ENCODE results near the gene SLC16A2.
A peak's percentile ranks its signal among the peaks of the same experiment; 100 is the strongest.

SLC16A2 gene

DNA sequence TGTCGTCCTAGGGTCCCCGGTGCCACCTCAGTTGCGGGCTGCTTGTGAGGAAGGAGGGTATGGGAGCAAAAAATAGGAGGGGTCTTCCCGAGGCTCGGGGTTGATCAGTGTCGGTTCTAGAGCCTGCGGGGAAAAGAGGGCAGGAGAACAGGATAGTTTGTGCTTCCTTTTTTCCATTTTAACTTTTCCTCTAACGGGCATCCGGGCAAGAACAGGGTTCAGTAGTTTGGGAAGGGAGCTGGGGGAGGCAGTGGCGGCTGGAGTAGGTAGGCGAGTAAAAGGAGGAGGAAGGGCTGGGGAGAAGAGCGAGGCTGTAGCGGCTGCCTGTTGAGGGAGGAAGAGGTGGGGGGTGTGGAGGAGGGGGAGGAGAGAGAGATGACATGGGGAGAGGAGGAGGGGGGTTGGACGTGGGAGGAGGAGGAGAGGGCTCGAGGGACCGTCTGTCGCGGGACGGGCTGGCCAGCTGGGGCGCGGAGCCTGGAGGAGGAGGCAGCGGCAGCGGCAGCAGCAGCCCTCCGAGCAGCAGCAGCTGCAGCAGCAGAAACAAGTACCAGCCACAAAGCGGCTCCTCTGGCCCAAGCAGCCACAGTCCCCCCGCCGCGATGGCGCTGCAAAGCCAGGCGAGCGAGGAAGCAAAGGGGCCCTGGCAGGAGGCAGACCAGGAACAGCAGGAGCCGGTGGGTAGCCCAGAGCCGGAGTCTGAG lies at the start of gene SLC16A2:
TSS of gene SLC16A2 (plus strand) at position 458 of the 704 bp plus-strand sequence. CDS start at position 603, 145 bp downstream.
- DNase-seq, result peak; percentile 31

DNA sequence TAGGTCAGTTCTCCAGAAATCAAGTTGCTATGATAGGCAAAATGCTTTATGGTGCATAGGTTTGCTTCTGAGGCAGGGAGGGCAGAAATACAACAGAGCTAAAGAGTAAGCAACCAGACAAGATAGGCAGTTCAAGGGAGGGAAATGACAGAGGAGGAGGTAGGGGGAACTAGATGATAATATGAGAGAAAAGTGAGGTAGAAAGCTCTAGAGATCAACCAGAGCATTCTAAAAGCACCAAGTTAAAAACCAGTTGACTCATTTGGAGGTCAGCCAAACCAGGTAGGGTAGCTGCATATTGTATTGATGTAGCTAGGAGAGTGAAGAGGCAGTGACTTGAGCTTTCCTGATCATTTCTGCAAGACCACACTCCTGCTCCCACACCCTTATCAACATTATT lies 49.0 kb upstream of the SLC16A2 start:
- no peak for DNase-seq

DNA sequence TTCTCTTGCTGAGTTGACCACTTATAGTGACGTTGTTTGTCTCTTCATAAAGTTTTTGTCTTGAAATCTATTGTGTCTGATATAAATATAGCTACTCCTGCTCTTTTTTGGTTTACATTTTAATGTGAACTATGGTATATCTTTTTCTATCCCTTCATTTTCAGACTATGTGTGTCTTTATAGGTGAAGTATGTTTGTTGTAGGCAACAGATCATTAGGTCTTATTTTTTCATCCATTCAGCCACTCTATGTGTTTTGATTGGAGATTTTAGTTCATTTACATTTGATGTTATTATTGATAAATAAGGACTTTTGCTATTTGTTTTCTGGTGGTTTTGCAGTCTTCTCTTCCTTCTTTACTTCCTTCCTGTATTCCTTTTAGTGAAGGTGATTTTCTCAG lies 44.0 kb upstream of the SLC16A2 start:
- DNase-seq, result no peak

DNA sequence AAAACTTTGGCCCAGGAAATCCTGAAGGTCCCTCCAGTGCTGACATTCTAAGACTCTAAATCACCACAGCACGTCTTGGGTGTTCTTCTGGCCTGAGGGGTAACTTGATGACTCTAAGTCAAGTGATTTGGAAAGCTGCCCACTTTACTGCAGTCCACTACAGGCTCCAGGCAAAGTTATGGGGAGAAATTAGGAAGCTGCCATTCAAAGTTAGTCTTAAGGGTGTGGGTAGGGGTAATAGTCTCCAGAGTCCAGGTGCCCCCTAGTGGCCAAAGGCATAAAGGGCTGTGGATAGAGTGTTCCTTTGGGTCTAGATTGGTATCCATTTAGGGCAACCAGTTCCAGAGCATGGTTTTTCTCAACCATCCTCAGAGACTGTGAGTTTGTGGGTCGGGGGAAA lies 38.7 kb upstream of the SLC16A2 start:
- peak; percentile 47 for DNase-seq

DNA sequence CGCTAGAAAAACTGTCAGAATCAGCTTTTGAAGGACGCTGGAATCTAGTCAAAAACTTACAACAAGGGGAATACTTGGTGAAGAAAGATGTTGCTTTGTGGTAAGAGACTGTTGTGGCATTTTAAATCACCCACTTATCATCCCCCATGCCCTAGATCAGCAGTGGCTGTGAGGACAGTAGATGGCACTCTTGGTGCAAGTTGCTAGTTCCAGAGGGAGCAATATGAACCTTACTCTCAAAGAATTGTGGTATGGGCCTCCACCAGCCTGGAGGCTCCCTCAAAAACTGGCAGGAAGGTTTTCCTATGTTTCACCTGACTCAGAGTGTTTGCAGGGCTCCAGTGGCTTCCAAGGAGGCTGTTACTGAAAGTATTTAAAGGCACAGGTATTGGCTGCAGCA lies 37.7 kb upstream of the SLC16A2 start:
- no peak for DNase-seq

DNA sequence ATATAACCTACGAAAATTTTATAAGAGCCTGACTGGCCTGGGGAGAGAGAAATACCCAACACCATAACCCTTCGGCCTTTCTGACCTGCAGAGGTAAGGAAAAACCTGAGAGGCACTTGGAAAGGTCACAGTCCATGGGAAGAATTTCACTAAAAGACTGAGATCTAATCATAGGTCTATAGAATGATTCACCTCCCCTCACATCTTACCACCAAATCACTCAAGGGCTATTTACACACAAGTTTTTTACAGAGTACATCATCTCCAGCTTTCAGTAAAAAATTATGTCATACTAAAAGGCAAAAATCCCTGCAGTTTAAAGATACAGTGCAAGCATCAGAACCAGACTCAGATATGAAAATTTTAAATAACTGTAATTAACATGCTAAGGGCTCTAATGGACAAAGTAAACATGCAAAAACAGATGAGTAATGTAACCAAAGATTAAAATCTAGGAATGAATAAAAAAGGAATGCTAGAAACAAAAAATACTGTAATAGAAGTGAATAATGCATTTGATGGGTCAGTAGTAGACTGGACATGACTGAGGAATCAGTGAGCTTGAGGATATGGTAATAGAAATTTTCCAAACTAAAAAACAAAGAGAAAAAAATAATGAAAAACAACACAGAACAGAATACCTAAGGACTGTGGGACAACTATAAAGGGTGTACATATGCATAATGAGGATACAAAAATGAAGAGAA lies 32.1 kb upstream of the SLC16A2 start:
- DNase-seq, result no peak

DNA sequence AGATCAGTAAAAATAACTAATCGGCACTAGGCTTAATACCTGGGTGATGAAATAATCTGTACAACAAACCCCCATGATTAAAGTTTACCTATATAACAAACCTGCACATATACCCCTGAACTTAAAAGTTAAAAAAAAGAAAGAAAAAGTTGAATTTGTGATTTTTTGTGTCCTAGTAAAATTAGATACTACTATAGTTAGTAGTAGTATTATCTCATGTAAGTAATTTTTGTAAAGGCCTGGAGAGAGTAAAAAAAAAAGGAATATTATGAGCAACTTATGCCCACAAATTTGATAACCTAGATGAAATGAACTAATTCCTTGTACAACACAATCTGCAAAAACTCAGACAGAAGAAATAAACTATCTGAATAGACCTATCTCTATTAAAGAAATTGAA lies 25.7 kb upstream of the SLC16A2 start:
- DNase-seq, result no peak

DNA sequence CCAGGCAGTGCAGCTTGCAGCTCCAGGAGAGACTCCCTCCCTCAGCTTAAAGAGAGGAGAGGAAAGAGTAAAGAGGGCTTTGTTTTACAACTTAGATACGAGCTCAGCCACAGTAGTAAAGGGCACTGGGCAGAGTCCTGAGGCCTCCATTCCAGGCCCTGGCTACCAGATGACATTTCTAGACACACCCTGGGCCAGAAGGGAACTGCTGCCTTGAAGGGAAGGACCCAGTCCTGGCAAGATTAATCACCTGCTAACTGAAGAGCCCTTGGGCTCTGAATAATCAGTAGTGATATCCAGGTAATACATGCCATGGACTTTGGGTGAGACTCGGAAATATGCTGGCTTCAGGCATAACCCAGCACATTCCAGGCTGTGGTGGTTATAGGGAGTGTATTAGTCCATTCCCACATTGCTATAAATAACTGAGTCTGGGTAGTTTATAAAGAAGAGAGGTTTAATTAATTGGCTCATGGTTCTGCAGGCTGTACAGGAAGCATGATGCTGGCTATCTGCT lies 15.3 kb upstream of the SLC16A2 start:
- DNase-seq, result no peak

DNA sequence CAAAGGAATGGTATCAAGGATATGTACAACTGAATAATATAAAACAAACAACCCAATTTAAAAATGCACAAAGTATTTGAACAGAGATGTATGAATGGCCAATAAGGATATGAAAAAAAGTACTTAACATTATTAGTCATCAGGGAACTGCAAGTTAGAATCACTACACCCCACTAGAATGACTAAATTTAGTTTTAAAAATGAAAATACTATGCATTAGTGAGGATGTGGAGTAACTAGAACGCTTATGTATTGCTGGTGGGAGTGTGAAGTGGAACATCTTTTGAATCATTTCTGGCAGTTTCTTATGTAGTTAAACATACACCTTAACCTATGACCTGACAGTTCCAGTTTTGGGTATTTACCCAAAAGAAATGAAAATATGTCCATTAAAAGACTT lies 13.0 kb upstream of the SLC16A2 start:
- no peak for DNase-seq

DNA sequence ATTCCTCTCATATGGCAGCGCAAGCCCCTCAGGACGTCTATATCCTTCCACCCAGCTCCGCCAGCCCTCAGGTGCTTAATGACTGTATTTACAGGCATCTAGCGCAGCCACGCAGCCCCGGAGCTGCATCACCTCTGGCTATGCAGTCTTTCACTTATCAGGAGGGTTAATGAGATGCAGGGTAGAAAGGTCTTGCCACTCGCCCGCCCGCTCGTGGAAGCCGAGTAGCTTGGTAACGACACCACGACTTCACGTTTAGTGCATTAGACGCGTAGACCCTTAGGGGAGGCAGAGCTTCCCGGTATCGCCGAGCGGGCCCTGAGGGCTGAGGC lies 1.5 kb upstream of the SLC16A2 start:
- peak; percentile 13 for DNase-seq

DNA sequence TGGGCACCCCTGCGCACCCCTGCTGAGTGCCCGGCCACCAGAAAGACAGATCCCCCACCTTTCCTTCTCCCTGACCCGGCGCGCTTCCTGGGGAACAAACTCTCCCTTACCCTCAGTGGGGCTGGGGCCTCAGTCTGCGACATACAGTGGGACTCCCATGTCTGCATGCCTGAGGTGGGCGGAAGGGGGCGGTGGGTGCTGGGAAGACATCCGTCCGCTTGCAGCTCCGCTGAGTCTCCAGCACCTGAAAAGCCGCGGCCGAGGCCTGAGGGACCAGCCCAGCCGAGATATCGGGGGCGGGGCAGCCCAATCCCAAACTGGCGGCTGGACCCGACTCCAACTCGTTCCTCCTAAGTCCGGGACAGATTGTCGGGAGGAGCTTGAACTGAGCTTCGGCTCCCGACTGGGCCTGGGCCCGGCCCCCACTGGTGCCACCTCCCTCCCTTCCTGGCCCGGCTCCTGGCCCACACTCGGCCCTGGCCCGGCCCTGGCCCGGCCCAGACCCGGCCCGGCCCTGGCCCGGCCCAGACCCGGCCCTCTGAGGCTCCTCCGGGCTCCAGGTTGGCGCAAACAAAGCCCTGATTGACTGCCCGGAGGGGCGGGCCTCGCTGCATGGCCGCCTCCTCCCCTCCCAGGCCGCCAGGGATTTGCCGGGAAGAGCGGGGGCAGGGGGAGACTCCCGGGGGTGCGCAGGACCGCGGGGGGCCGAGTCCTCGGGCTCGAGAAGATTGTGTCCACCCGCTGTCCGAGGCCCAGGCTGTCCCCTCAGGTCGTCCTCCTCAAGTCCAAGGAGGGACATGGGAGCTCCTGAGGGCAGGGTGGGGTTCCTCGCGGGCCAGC lies 877 bp upstream of the SLC16A2 start:
- DNase-seq, result peak; percentile 17

DNA sequence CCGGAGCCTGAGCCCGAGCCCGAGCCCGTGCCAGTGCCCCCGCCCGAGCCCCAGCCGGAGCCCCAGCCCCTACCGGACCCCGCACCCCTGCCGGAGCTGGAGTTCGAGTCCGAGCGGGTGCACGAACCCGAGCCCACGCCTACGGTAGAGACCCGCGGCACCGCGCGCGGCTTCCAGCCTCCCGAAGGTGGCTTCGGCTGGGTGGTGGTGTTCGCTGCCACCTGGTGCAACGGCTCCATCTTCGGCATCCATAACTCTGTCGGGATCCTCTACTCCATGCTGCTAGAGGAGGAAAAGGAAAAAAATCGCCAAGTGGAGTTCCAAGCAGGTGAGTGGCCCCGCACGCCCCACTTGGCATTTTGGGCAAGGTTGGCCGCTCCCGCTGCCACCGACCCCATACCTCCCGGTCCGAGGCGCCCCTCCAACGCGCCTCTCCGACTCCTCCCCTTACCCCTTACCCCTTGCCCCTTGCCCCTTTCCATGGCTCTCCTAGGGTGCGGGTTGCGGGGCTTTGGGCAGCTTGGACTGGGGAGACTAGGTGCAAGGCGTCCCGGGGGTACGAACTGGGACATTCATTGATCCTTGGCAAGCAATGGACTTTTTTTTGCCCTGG lies 553 bp downstream of the SLC16A2 start:
- DNase-seq, result peak; percentile 13

DNA sequence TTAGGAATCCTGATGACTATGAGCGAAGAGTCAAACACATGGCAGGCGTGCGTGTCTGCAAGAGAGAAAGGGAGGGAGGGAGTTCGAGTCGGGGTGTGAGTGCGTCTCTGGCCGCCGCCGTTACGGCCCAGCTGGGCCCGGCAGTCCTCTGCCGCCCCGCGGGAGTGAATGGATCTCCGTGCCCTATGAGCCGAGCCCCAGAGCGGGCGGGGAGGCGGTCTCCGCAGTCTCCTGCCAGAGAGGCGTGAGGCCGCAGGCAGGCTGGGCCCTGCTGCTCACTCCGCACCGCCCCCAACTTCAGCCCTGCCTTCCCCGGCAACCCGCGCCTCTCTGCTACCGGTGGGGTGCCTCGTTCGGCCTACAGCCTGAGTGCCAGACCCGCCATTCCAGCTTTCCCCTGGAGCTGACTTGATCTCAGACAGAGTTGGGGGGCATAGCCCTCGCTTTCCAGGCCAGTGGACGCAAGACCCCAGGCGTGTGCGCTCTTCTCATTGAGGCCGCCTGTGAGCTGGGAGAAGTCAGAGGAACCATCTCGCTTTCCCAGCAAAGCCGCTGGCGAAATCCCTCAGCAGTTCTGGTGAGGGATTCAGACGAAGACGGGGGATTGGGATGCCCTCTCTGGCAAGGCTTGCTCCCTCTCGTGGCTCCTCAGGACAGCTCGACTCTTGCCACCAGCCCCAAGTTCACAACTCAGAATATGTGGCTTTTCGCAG lies 1.4 kb downstream of the SLC16A2 start:
- DNase-seq, result peak; percentile 10

DNA sequence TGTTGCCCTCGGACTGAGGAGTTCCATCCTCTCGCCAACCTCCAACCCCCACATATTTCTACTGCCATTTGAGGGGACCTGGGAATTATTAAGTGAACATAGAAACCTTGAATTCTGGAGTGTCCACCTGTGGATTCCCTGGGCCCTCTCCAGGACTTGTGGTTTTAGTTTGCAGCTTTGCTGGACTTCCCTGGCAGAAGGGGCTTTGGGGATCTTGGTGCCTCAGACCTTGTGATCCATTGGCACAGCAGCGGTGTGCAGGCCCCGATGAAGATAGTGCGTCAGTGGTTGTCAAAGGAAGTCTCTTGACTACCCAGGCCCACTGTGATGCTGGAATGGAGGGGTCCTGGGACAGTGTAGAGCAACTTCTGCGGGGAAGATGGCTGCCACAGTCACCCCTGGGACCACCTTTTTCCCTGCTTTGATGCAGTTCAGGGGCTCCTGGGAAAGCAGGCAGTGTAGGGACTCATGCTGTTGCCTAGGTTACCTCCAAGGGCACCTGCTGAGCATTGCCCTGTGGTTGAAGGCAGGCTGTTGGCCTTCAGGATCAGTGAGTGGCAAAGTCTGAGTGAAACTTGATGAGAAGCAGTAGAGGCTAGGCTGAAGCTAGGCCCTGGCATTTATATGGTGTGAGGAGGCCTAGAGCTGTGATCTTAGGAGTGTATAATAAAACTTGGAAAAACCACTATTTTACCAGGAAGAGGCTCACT lies 2.2 kb downstream of the SLC16A2 start:
- no peak for DNase-seq

DNA sequence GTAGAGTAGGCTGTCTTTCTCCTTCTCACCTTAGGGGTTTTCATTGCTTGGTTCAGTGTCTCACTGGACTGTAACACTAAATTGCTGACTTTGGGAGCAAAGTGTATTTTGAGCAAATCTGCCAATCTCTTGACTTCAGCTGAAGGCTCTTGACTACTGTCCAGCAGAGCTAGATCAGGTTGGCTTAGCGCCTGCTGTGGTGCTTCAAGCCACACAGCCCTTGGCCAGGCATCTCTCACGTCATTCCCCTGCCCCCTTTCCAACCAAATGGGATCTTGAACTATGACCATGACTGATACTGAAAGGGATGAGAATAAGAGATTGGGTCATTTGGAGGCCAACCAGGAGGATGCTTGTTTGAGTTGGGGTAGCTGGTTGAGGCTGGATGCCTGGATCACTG lies 4.8 kb downstream of the SLC16A2 start:
- no peak for DNase-seq

DNA sequence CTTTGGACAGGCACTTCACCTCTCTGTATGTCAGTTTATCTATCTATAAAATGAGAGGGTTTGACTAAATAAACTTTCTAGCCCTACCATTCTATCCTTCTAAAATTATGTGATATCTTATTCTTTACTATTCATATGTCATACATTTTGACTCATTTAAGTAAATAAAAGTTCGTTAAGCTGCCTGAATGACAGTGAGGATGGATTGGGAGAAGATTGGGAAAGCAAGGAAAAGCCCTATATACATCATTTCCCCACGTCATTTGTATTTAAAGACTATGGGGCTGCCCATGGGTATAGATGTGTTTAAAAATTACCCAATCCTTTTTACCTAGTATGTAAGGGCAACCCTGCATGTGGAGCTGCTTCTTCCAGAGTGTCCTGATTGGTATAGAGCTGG lies 5.3 kb downstream of the SLC16A2 start:
- no peak for DNase-seq

DNA sequence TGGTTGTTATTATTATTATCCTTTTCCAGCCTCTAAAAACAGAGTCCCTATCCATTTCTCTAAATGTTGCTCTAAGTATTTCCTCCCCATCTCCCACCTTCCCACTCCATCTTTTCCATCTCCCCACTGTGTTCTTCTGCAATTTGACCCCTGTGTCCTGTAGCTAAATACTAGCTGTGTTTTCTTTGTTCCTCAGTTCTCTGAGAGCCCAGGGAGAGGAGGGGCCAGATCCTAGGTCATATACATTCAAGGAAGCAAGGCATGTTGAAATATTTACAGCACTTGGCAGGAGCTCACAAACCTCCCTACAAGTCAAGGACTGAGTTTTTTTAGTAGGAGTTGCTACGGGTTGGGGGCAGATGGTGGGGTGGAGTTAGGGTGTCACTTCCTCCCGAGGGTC lies 10.5 kb downstream of the SLC16A2 start:
- DNase-seq, result no peak

DNA sequence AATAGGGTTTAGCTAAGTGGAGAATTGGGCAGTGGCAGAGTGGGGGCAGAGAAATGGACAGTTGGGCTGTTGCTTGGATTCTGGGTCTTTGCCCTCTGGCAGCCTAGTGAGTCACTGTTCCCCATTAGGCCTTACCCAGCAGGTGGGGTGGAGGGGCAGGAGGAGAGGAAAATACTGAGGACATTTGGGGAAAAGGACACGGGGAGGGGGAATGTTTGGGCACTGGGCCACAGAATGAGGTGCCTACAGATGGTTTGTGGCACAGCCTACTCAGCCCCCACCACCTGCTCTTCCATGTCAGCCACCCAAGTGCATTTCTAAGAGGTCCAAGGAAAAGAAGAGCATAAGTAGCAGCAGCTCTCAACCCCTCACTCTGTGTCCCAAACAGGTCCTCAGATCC lies 13.0 kb downstream of the SLC16A2 start:
- DNase-seq, result no peak

DNA sequence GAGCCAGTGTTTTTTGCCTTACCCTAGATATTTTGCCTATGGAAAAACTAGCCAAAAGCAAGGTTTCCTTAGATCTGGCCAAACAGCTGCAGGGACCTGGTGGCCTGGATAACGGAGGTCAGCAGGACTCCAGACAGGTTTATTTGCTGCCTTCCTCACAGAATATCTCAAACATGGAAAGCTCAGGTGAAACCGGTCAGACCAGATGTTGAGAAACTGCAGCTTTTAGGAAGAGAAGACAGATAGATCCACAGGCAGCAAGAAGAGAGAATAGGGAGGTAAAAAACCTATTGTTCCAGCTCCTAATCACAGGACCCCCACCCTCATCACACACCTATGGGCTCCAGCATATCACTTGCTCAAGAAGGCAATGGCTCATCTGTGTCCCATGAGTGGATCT lies 16.2 kb downstream of the SLC16A2 start:
- DNase-seq, result no peak

DNA sequence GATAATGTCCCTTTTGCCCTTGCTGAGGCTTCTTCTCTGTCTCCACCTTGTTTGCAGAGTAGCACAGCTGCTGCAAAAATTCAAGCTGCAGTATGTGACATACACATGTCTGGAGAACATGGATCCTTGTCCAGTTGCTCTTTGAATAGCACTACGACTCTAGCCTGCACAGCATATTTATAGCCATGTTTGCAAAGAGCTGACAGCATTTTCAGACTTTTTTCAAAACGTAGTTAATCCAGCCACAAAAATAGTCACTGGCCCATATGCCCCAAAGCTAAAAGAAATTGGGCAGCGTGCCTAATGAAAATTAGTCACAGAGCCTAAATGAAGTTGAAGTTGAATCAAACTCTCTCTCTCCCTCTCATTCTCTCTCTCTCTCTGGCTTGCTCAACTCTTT lies 17.5 kb downstream of the SLC16A2 start:
- DNase-seq, result no peak

DNA sequence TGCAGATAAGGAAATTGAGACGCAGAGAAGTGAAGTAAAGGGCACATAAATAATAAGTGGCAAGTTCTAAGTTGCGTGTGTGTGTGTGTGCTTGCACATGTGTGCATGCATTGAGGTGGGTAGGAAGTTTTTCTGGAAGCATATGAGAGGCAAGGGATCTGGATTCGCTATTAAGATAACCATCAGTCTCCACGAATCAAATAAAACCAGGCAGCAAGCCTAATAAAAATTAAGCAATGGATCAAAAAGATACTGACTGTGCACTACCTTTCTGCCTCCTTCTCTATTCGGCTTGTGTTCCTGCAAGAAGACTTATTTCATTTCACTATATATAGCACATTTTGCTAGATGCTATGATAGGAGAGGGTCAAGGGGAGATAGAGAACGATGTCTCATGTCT lies 23.8 kb downstream of the SLC16A2 start:
- DNase-seq, result no peak

DNA sequence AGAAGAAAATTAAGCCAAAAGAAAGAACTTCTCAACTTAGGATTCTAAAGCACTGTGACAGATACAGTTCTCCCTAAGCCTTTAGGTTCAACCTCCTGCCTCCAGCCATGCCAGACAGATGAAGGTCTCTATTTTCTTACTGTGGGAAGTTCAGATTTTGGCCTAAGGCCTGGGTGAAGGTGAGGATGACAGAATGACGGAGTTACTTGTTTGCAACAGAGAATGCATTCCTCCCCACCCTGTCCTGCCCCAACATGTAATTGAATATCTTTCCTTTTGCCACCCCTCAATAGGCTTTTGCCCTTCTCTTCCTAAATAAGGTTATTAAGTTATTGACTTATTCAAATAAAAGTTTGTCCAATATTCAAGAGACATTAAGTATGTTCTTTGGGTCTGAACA lies 25.6 kb downstream of the SLC16A2 start:
- no peak for DNase-seq
